Activated T-helper 1 cell treated with anti-CD3 and anti-CD28 coated beads, Interleukin-12 subunit alpha, Interleukin-12 subunit beta, Interleukin-2, Interleukin-4 antibody, amounts not matched to agents 30 ng/mL and 10 ng/mL and 1 ng/mL, durations not matched to agents 14 hours and 24 hours and 36 hours (primary cell): Measurements from ENCODE around the gene UBXN7. TPM values are rescaled to one million over a fixed set of nuclear protein-coding genes. Genes with fewer than 3 reads are reported as not detected.
A peak's percentile ranks its signal among the peaks of the same experiment; 100 is the strongest.
"Not testable (repeated sequence)": the region's sequence is repeated elsewhere in the genome, so short reads cannot be mapped to it uniquely, and the experiment has no call there.

Experiments
- DNase-seq: peaks from one replicate; pipeline ENCODE4 v3.0.0; 2021; ENCODE audit warnings: low spot score
- H3K27ac Mint-ChIP-seq: one replicate; pipeline ENCODE4 v1.8.0; 2021; ENCODE audit warnings: mild to moderate bottlenecking, mixed read lengths
- H3K27me3 Mint-ChIP-seq: one replicate; pipeline ENCODE4 v1.8.0; 2022; ENCODE audit warnings: mild to moderate bottlenecking, moderate library complexity, mixed read lengths; ENCODE audit not compliant: insufficient read depth
- H3K36me3 Mint-ChIP-seq: one replicate; pipeline ENCODE4 v1.8.0; 2021; ENCODE audit warnings: low read depth, mixed read lengths
- H3K4me1 Mint-ChIP-seq: one replicate; pipeline ENCODE4 v1.8.0; 2021; ENCODE audit warnings: low read depth, mixed read lengths
- H3K4me3 Mint-ChIP-seq: one replicate; pipeline ENCODE4 v1.8.0; 2021; ENCODE audit warnings: mild to moderate bottlenecking, moderate library complexity, mixed read lengths
- H3K9me3 Mint-ChIP-seq: one replicate; pipeline ENCODE4 v1.8.0; 2021; ENCODE audit warnings: mixed read lengths
- intact Hi-C: fragments of 100-400 bp; cut with micrococcal nuclease; formaldehyde crosslinking; loops from one replicate; pipeline ENCODE4 v1.15.1; 2024
- total RNA-seq: library from RNA; stranded (reverse); gene quantifications from 2 replicates; pipeline ENCODE4 v1.2.3, GENCODE V29; 2022

UBXN7 gene
- 54.8 and 60.9 TPM in 2 replicates for total RNA-seq

- Mint-ChIP-seq H3K9me3 (no peaks in the 10 kb centered on the region), H3K4me1 (peaks cover 23% of the 10 kb centered on the region), H3K36me3 (peaks cover 8% of the 10 kb centered on the region), H3K27me3 (peaks cover 10% of the 10 kb centered on the region), H3K27ac (peak within 1 kb of the TSS; percentile 97), H3K4me3 (peak within 1 kb of the TSS; percentile 86)
- intact Hi-C loops, result loop anchor here (1.0 to 5.0 kb wide), 9 partner anchors 9 to 510 kb away; partner anchors contain the start of genes DYNLT2B, NCBP2, PAK2 and PCYT1A
- DNase-seq, result peak; percentile 91
These were observed at the start of gene UBXN7 for GRCh38 chr3:196432137-196432879. Gene UBXN7 (minus strand): TSS chr3:196432427. CDS start chr3:196432399, 28 bp downstream.

- Mint-ChIP-seq H3K4me3 (no peak overlapping the region), H3K9me3 (no peaks in the 10 kb centered on the region), H3K36me3 (peaks cover 28% of the 10 kb centered on the region), H3K27me3 (no peaks in the 10 kb centered on the region), H3K27ac (no peak overlapping the region), H3K4me1 (no peaks in the 10 kb centered on the region)
- no peak for DNase-seq
- intact Hi-C loops, result no loop called here
These were observed 45.5 kb upstream of the UBXN7 start for GRCh38 chr3:196477678-196478077.

- DNase-seq, result no peak
- Mint-ChIP-seq H3K36me3 (peaks cover 25% of the 10 kb centered on the region), H3K27me3 (no peaks in the 10 kb centered on the region), H3K9me3 (no peaks in the 10 kb centered on the region), H3K27ac (peak overlapping the region; percentile 1), H3K4me3 (no peak overlapping the region), H3K4me1 (peaks cover 17% of the 10 kb centered on the region)
- intact Hi-C loops, result no loop called here
These were observed 40.1 kb upstream of the UBXN7 start for GRCh38 chr3:196472286-196472685.

GRCh38 chr3:196471551-196471950 lies 39.3 kb upstream of the UBXN7 start:
- Mint-ChIP-seq H3K4me3 (no peak overlapping the region), H3K9me3 (no peaks in the 10 kb centered on the region), H3K27me3 (no peaks in the 10 kb centered on the region)

GRCh38 chr3:196470182-196470581 lies 38.0 kb upstream of the UBXN7 start:
- Mint-ChIP-seq H3K36me3 (peaks cover 25% of the 10 kb centered on the region), H3K4me1 (peaks cover 17% of the 10 kb centered on the region)
- H3K4me3 Mint-ChIP-seq, H3K9me3 Mint-ChIP-seq, intact Hi-C loops, H3K27ac Mint-ChIP-seq, H3K27me3 Mint-ChIP-seq, DNase-seq: not testable (repeated sequence)

More at GRCh38 chr3:196471551-196471950, 39.3 kb upstream of the UBXN7 start:
- no peak overlapping the region for H3K27ac Mint-ChIP-seq
- DNase-seq, result no peak
- H3K36me3 Mint-ChIP-seq, result peaks cover 26% of the 10 kb centered on the region
- intact Hi-C loops, result no loop called here
- H3K4me1 Mint-ChIP-seq, result peaks cover 17% of the 10 kb centered on the region

- no peak overlapping the region for H3K4me3 Mint-ChIP-seq
These were observed 31.6 kb upstream of the UBXN7 start for GRCh38 chr3:196463804-196464203.

GRCh38 chr3:196463478-196463756 lies 31.2 kb upstream of the UBXN7 start:
- intact Hi-C loops, result no loop called here
- Mint-ChIP-seq H3K4me1 (peaks cover 12% of the 10 kb centered on the region), H3K36me3 (peaks cover 22% of the 10 kb centered on the region), H3K9me3 (peaks cover 12% of the 10 kb centered on the region), H3K27ac (no peak overlapping the region), H3K27me3 (no peaks in the 10 kb centered on the region), H3K4me3 (no peak overlapping the region)
- DNase-seq, result no peak

More at GRCh38 chr3:196463804-196464203, 31.6 kb upstream of the UBXN7 start:
- H3K9me3 Mint-ChIP-seq, result peaks cover 12% of the 10 kb centered on the region
- H3K27me3 Mint-ChIP-seq, result no peaks in the 10 kb centered on the region
- peaks cover 22% of the 10 kb centered on the region for H3K36me3 Mint-ChIP-seq
- intact Hi-C loops, result no loop called here
- no peak for DNase-seq
- H3K27ac Mint-ChIP-seq, result no peak overlapping the region
- H3K4me1 Mint-ChIP-seq, result peaks cover 14% of the 10 kb centered on the region

- intact Hi-C loops, DNase-seq, H3K4me3 Mint-ChIP-seq, H3K27ac Mint-ChIP-seq, H3K27me3 Mint-ChIP-seq: not testable (repeated sequence)
- Mint-ChIP-seq H3K9me3 (peaks cover 12% of the 10 kb centered on the region), H3K36me3 (peaks cover 19% of the 10 kb centered on the region), H3K4me1 (peaks cover 12% of the 10 kb centered on the region)
These were observed 30.7 kb upstream of the UBXN7 start for GRCh38 chr3:196462680-196463477.

GRCh38 chr3:196458063-196458462 lies 25.8 kb upstream of the UBXN7 start:
- Mint-ChIP-seq H3K9me3 (peaks cover 9% of the 10 kb centered on the region), H3K27me3 (no peaks in the 10 kb centered on the region), H3K36me3 (peaks cover 8% of the 10 kb centered on the region), H3K4me3 (no peak overlapping the region), H3K27ac (no peak overlapping the region), H3K4me1 (peaks cover 12% of the 10 kb centered on the region)
- intact Hi-C loops, result no loop called here
- no peak for DNase-seq

- intact Hi-C loops, H3K4me3 Mint-ChIP-seq, H3K27me3 Mint-ChIP-seq, H3K9me3 Mint-ChIP-seq, H3K27ac Mint-ChIP-seq, DNase-seq, H3K36me3 Mint-ChIP-seq: not testable (repeated sequence)
- peaks cover 12% of the 10 kb centered on the region for H3K4me1 Mint-ChIP-seq
These were observed 25.2 kb upstream of the UBXN7 start for GRCh38 chr3:196457470-196457869.

- Mint-ChIP-seq H3K27me3 (no peaks in the 10 kb centered on the region), H3K36me3 (peaks cover 1% of the 10 kb centered on the region), H3K9me3 (no peaks in the 10 kb centered on the region), H3K27ac (no peak overlapping the region), H3K4me1 (no peaks in the 10 kb centered on the region), H3K4me3 (no peak overlapping the region)
- intact Hi-C loops, result no loop called here
- DNase-seq, result no peak
These were observed 22.7 kb upstream of the UBXN7 start for GRCh38 chr3:196454935-196455334.

GRCh38 chr3:196445391-196445790 lies 13.2 kb upstream of the UBXN7 start:
- H3K27ac Mint-ChIP-seq, H3K27me3 Mint-ChIP-seq, H3K4me3 Mint-ChIP-seq, H3K36me3 Mint-ChIP-seq, DNase-seq, intact Hi-C loops, H3K9me3 Mint-ChIP-seq: not testable (repeated sequence)
- peaks cover 12% of the 10 kb centered on the region for H3K4me1 Mint-ChIP-seq

- no peak for DNase-seq
- Mint-ChIP-seq H3K4me1 (peaks cover 12% of the 10 kb centered on the region), H3K27me3 (no peaks in the 10 kb centered on the region), H3K27ac (no peak overlapping the region), H3K4me3 (no peak overlapping the region), H3K36me3 (no peaks in the 10 kb centered on the region), H3K9me3 (no peaks in the 10 kb centered on the region)
- intact Hi-C loops, result no loop called here
These were observed 12.3 kb upstream of the UBXN7 start for GRCh38 chr3:196444500-196444894.
